NCI-H1930 (cell line): ENCODE measurements around the gene SSBP3.

Source experiments
- DNase-seq, 2 experiments: peaks; one replicate each; lab custom pipeline; 2025; lab: John Stamatoyannopoulos, UW

SSBP3 gene

DNA sequence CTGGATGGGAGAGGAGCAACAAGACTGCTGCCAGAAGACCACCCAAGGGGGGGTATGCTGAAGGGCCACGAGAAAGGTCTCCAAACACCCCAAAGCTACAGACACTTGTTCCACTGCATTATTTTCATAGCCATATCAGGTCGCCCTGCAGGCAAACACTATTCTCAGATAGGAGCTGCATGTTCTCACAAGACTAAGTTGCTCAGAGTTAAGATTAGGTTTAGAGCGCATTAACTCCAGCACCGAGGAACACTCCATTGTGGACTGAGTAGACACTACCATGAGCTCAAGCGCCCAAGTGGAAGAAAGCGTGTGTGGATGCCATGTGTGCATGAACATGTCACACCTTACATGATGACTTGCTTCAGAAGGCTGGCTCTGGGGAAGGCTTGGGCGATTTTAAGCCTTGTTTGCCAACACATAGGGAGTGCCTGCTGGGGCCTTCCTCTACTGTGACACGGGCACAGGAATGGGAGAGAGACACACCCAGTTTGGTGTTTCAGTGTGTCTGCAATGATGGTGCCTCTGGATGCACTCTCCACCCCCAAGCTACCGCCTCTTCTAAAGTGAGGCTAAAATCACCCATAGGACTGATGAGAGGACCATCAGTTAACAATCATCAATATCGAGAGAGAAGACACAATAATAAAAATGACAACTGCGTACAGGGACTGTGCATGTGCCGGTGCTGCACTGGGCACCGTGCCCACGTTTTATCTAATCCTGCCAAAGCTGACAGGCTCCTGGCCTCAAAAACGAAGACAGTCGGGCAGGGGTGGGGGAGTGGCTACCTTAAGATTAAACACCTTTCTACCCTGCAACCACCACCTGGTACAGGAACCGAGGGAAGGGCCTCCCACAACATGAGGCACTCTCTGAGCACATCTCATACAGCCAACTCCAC is 34.9 kb downstream of the SSBP3 start:
- no peak for DNase-seq

DNA sequence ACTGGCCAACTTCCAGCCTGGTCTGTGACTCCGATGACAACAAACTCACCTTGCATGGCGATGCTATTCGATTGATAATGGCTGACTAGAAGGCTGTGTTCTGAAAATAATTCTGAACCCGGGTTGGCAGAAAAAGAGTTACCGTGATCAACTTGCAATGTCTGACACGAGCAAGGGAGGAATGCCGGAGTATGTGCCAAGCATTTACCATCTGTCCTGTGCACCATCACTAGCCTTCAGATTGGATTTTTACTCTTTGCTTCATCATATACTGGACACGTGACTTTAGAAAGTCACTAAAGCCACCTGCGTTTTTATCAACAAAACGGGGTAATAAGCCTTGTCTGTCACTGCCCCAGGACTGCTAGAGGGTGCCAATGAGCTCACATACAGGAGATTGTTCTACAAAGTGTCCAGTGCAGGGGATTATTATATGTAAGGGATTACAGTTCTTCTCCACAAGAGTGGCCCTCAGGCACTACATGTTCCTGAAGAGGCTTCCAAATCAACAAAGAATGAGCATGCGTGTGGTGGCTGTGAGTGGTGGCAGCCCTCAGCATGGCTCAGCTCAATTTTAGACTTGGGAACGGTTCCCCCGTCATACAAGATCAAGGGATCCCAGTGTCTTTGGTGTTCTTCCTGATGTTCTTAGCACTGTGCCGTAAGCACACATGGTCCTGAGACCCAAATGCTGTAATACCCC is 35.8 kb downstream of the SSBP3 start:
- DNase-seq, result no peak

DNA sequence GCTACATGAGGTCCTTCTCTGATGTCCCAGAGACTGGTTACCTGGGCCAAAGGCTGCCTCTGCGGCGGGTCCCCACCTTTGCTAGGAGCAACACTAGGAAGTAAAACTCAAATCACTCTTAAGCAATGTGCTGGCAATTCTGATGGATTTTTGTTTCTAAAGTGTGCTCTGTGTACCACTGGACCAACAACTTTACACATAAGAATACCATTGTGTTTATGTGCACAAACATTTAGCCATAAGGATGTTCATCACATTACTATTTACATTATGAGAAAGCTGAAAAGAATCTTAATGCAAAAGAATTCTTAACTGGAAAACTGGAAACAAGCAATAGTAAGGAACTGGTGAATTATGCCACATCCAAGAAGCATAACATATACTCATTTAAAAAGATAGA is 38.6 kb downstream of the SSBP3 start:
- no peak for DNase-seq

DNA sequence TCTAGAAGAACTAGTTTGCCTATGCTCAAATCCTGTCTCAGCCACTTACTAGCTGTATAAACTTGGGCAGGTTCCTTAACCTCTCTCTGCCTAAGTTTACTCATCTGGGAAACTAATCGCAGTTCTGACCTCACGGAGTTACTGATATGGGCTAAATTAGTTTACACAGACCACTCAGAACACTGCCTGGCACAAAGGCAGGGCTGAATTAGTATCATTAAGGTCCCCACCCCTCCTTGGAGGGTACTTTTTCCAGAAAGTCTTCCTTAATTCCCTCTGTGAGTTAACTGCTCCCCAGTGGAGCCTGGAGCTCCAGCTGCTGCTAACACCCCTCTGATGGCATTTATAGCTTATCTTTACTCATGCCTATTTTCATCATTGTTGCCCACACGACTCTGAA is 40.3 kb downstream of the SSBP3 start:
- DNase-seq, result no peak

DNA sequence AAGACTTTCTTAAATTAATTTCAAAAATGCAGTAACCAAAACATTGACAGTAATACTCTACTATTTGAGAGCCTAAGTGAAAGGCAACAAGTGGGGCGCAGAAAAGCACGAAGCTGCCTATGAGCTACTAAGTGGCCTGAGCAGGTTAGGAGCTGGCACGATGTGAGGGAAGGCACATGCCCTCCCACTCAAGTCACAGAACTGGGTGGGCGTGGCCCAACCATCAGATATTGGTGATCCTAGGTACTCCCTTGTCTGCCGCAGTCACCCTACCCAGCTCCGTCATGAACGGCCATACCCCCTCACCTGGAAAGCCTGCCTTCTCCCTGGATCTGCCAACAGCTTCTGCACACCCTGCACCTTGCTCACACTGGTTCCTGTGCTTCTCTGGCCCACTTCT is 40.8 kb downstream of the SSBP3 start:
- no peak for DNase-seq

DNA sequence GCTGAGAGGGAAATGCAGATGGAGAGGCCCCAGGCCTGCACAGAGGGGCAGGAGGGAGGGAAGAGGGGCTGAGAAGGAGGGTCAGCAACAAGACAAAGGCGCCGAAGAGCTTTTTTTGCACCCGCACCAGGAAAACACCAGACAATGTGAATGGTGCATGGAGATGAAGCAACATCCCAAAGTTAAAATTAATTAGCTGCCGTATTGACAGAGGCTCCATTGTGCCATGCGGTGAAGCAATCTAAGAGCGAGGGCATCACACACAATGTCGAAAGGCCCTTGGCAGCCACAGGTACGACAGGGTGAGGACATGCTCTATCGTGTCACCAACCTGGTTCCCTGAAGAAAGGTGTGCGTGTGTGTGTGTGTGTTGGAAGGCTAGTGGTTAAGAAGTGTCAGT is 41.2 kb downstream of the SSBP3 start:
- no peak for DNase-seq

DNA sequence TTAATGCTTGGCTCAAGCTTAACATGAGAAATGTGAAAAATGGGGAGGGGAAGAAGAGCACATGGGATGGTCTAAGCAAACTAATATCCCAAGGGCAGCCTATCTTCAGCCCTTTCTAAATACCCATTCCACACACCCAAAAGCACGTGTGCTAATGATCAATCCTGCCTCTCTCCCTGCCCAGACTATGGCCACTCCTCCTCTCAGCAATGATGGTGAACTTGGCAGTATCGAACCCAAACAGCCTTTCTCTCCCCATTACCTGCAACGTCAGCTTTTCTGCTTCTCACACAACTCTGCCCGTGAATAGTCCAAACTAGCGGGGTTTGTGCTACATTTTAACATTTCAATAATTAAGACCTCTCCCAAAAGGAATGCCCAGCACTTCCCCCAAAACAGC is 41.6 kb downstream of the SSBP3 start:
- DNase-seq, result no peak

DNA sequence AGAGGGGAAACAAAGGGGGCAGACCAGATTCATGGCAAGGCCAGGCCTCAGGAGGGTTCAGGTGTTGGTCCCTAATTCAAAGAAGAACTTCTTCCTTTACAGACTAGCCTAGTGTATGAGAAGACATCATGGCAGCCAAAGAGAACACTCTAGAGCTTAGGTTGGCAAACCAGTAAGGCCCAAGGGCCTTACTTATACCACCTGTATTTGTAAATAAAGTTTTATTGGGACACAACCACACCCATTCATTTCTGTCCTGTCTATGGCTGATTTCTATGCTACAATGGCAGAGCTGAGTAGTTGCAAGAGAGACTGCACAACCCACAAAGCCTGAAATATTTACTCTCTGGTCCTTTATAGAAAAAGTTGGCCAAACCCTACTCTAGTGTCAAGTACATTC is 42.3 kb downstream of the SSBP3 start:
- no peak for DNase-seq

DNA sequence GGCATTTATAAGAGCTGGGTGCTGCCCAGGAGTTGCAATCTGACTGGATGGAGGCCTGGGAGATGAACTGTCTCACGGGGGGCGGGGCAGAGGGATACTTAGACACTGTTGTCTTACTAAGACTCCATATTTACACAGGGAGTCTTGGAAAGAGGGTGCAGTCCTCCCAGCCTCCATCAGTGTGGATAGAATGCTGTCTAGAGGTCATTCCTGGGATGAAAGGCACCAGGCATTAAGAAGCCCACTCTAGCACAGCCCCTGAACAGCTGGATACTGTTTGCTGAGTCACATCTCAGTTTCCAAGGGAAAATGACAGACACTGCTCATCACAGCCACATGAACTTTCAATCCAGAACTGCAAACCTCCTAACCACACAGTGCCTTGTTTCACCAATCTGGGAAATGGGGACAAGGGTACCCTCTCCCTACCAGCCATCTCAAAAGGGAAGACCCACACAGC is 43.3 kb downstream of the SSBP3 start:
- DNase-seq, result no peak

DNA sequence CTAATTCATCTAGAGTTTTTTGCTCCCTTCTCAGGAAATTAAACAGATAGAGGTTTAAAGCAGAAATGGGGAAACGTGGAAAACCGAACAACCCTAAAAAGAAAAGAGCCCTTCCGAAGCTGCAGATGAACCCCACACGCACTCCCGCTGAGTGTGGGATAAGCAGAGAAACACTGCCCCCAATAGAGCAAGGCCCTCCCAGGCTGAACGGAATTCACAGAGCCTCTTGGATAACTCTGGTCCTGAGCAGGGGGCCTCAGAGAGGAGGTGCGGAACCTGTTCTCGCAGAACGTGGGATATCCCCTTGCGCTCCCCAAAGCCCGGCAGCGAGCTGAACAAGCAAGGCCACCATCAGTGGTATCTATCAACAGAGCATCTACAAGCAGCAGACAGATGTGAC is 44.9 kb downstream of the SSBP3 start:
- no peak for DNase-seq

DNA sequence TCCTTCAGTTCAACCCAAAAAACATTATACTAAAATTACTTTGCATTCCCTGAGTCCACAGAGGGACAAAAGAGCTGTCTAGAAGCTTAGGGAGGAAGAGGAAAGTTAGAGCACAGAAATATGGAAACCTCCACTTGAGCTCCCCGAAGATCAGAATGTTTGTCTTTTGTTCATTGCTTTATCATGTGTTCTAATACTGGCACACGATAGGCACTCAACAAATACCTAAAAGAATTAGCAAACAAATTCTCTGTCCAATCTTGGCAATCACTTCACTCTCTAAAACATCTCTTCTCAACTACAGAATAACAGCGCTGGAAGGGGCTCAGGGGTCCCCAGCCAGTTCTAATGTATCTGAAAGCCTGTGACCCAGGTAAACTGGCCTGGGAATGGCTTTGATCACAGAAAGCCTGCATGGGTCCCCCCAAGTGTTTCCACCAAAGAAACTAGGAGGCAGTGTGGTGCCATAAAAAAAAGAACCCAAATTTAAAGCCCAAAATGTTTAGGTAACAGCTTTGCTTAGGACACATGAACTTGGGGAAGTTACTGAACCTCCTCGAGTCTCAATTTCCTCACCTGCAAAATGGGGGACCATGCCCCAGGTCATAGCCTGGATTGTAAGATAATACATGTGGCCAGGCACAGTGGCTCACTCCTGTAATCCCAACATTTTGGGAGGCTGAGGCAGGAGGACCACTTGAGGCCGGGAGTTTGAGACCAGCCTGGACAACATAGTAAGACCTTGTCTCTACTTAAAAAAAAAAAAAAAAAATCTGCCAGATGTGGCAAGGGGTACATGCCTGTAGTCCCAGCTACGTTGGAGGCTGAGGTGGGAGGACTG is 45.8 kb downstream of the SSBP3 start:
- no peak for DNase-seq

DNA sequence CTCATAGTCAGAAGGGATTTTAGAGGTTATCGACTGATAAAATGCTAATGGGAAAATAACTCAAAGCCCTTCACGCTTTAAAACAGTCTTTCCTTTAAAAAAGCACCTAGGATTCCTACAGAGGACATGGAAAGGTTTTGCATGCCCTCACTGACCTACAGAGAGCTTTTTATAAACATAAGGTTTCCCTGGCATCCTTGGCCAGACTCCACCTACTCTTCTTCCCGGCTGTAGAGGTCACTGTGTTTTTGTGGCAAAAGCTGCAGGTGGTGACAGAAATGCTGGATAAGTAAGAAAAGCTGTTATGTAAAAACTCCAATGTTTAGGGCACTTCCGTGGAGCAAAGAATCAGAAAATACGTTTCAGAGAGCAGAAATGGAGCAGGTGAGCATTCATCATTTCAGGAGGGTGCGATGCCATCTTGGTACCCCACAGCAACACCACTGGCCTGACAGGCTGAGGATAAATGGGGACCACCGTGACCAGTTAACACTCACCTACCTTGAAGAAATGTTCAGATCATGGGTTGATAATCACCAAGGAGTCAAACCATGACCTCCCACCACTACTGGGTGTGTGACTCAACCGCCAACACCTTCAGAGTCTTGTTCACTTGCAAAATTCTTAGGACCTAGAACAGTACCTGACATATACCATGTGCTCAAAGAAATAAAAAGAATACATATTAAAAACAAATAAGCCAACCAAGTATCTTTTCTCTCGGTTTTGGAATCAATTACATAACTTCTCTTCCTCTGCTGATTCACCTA is 46.6 kb downstream of the SSBP3 start:
- DNase-seq, result no peak

DNA sequence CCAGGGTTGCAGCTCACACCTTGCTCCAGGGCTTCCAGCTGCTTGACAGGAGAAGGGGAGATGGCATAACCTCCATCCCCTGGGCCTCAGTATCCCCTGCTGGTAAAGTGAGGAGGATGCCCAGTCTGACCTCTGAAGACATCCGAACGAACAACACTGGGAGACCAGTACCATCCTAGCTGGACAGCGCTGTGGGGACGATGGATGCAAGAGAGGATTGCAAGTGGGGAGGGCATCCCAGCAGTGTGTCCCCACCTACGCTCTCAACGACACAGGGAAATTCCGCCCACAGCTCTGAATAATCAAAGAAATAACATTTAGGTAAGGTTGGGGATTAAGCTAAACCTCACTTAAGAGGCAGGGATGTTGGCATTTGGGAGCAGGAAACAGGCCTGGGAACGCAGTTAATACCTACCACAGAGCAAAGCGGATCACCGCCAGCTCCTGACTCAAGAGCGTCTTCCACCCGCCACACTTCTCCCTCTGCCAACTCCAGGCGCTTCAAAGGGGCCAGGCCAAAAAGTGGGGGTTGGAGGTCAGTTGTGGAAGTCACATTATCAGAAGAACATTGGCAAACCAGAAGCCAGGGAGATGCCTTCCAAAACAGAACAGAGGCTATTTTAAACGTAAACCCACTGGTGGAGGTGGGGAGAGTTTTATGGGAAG is 47.6 kb downstream of the SSBP3 start:
- DNase-seq, result no peak

DNA sequence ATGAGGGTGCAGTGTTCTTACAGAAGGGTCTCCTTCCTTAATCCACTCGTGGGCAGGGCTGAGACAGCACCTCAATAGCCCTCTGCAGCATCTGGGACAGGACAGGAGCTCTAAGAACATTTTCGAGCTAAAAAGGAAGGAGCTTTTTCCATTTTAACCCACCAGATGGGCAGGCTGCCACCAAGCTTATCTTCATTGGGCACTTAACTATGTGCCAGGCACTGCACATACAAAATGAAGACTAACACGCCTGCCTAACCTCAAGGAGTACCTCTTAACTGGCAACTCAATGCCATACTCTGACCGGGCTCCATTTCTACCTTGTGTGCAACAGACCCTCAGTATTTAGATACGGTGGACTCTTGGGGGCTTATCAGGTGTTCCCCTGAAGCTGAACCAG is 48.2 kb downstream of the SSBP3 start:
- no peak for DNase-seq

DNA sequence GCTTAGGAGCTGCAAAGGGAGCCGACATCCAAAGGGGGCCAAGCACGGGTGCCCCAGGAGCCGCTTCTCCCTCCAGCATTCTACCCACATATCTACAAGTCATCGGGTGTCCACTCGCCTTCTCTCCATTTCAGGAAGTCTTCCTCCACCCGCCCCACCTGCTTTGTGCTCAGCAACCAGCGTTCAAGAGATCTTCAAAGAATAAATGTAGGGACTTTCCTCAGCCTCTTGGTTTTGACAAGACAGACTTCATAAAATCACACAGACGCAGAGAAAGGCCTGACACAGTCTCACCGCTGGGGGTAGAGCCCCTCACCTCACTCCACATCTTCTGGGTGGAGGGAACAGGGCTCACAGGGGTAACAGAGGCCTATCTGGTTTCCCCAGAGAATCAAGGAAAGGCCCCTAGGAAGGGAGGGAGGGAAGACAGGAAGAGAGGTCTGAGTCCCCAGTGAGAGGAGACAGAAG is 49.5 kb downstream of the SSBP3 start:
- no peak for DNase-seq

DNA sequence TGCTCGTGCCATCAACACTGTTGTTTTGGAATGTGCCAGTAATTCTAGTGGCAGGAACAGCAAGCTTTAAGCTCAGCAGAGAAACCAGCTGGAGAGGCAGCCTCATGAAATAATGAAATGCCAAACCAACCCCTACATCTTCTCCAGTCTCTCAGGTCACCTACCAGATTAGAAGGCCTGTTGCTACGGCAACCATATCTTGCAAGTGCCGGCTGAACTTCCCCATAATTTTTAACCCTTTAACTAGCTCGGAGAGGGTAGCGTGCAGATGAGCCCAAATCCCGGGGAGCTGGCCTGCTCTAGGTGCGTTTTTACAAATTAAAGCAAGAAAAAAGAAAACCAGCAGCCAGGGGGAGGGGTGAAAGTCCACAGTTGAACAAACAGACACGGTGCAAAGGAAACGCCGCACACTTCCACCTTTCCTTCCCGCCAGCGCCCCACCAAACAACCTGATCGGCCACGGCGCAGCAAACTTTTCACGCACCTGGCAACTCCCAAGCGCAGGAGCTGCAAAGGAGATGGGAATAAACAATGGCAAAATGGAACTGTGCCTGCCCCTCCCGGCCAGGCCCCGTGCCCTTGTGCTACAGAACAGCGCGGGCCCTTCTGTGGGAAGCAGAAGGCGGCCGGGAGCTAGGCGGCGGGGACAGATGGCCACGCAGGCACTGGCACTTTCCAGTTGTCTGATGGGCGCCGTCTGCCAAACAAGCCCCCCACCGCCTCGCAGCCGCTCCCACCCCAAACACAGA is 50.1 kb downstream of the SSBP3 start:
- no peak for DNase-seq

DNA sequence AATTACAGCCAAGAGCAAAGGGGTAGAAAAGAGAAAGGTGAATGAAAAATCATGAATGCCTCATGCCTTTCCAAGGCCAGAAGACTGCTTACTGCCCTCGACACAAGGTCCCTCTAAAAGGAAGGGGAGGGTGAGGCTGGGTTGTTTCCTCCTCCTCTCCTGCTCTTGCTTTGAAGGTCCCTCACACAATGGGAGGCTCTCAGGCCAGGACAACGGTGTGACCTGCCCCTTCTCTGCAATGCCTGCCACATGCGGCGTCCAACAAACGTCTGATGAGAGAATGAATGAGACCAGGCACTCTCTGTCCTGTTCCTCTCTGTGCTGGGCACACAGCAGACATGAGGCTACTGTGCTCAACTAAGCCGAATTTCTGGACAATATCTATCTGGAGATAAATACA is 51.3 kb downstream of the SSBP3 start:
- DNase-seq, result no peak

DNA sequence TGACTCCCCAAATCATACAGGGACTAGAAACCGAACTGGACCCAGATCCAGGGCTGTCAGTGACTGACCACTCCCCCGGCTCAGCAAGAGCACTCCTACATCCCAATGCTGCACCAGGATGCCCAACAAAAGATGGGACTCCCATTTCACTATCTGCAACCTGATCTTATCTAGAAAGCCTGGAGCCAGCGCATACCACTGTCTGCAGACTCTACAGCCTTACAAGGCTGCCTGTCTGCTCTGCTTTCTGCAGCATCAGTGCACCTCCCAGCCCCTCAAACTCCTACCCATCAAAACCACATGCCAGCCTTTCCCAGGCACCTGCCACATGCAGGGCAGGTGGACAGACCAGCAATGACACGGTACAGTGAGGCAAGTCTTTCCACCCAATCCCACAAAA is 52.2 kb downstream of the SSBP3 start:
- DNase-seq, result no peak

DNA sequence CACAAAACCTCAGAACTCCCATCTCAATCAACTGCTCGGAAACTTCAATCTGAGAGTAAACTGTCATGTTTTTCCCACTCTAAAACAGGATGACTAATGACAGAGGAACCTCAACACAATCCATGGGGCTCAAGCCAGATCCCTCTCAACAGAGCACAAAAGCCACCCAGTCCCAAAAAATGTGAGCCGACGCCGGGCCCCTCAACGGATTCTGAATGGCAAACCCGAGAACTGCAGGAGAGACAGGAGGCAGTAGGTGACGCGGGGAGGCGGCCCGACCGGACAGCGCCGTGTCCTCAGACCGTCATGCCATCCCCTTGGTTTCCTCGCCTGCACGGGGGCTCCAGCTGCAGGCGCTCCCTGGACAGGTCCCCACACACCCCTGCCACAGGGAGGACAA is 53.4 kb downstream of the SSBP3 start:
- DNase-seq, result no peak

DNA sequence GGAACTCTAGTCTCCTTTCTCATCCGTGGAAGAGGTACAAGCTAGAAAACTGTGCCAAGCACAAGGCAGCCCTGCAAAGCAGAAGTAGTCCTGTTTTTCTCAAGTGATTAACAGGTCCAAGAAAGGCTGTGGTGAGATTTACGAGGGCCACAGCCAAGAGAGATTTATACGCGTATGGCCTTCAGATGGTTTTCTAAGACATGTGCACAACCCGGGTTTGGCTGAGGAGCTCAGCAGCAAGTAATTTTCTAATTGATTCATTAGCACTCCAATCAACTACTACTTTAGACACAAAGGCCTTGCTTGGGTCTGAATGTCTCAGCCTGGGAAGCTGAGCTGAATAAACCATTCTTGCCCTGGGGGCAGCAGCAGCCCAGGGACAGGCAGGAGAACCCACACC is 55.8 kb downstream of the SSBP3 start:
- no peak for DNase-seq

DNA sequence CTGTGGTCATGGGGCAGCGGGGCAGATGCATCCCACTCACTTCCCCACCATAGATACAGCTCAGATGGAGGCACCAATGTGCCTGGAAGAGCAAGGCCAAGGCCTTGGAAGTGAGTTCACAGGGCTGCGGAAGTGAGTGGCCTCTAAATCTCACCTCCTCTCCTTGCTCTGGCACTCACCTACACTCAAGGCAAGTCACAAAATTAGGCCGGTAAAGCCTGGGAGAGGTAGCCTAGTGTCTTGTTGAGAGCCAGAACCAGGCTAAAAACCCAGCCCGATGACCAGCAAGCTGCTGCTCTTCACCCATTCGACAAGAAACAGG is 57.5 kb downstream of the SSBP3 start:
- DNase-seq, result no peak
